ENCODE results near the gene TTLL10. TPM values are rescaled to one million over a fixed set of nuclear protein-coding genes. Genes with fewer than 3 reads are reported as not detected.
A peak's percentile ranks its signal among the peaks of the same experiment; 100 is the strongest.

TTLL10 gene
- total RNA-seq, 2 experiments from 2014 or later: not detected

DNA sequence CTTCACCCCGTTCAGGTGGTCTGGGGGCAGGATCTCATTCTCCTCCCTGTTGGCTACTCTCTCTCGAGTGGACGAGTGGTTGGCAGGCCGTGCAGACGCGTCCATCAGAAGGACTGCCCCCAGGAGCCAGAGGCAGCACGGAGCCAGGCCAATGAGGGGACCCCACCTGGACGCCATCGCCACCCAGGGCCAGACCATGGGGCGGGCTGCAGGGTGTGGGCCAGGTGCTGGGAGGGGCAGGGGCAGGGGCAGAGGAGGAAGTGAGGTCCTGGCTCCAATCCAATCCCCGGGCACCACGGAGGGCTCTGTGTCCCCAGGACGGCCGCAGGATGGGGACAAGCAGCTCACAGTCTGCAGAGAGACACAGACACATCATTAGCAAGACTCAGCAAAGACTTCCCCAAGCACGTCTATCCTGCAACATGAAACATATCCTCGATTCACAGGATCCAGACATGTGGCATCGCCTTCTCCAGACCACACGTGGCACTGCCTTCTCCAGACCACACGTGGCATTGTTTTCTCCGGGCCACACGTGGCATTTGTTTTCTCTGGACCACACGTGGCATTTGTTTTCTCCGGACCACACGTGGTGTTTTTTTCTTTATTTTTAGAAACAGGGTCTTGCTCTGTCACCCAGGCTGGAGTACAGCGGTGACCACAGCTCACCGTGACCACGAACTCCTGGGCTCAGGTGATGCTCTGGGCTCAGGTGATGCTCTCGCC, 55.1 kb downstream of the TTLL10 start:
- ATAC-seq (no peak), DNase-seq (no peak)
- Mint-ChIP-seq H3K4me3 (no peak overlapping the region), H3K27ac (no peak overlapping the region), H3K4me1 (peaks cover 23% of the 10 kb centered on the region), H3K36me3 (peaks cover 36% of the 10 kb centered on the region), H3K9me3 (ENCODE audit: low read depth) (no peaks in the 10 kb centered on the region), H3K27me3 (no peaks in the 10 kb centered on the region)
- CTCF ChIA-PET: interaction anchor here (4.8 kb wide), 1 partner anchor 107 kb away, joined by 43 read pairs; no protein-coding TSS in a partner anchor

GRCh38 chr1:1229770-1230169, 56.1 kb downstream of the TTLL10 start:
- Mint-ChIP-seq H3K27me3 (no peaks in the 10 kb centered on the region), H3K4me1 (peaks cover 33% of the 10 kb centered on the region), H3K4me3 (peak overlapping the region; percentile 91), H3K27ac (peak overlapping the region; percentile 45), H3K36me3 (peaks cover 35% of the 10 kb centered on the region), H3K9me3 (ENCODE audit: low read depth) (no peaks in the 10 kb centered on the region)
- ATAC-seq (no peak), DNase-seq (no peak)
- CTCF ChIA-PET: interaction anchor here (4.8 kb wide), 1 partner anchor 108 kb away, joined by 43 read pairs; no protein-coding TSS in a partner anchor

DNA sequence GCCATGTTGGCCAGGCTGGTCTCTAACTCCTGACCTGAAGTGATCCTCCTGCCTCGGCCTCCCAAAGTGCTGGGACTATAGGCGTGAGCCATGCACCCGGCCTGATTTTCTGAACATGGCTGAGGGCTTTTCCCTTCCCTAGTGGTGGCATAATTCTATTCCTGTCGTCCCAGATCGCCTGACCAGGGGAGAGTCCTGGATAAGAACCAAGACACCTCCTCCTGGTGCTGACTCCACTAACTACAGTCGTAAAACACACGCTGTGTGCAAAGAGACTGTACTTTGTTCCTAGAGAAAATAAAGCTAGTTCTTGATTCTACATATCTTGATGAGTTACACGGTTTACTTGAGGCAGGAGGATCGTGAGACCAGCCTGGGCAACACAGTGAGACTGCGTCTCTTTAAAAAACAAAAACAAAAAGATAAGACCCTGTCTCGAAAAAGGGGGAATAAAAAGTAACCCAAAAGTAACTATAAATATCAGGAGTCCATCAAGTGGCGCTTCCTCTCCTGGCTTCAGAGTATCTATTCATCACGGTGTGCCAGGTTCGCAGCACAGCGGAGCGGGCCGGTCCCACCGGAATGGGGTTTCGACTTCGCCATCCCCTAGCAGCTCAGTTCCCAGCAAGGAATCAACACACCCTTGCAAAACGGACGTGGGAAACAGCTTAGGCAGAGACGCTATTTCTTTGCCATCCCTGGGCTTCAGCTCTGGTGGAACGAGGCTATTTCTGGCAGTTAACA, 57.1 kb downstream of the TTLL10 start:
- Mint-ChIP-seq H3K9me3 (ENCODE audit: low read depth) (no peaks in the 10 kb centered on the region), H3K27me3 (no peaks in the 10 kb centered on the region), H3K4me1 (peaks cover 30% of the 10 kb centered on the region), H3K27ac (peak overlapping the region; percentile 87), H3K4me3 (peak overlapping the region; percentile 91), H3K36me3 (peaks cover 28% of the 10 kb centered on the region)
- DNase-seq (no peak), ATAC-seq (no peak)
- CTCF ChIA-PET: interaction anchor here (0.7 to 4.8 kb wide), 13 partner anchors 15 to 167 kb away, joined by 3 to 43 read pairs (median 3); no protein-coding TSS in a partner anchor

DNA sequence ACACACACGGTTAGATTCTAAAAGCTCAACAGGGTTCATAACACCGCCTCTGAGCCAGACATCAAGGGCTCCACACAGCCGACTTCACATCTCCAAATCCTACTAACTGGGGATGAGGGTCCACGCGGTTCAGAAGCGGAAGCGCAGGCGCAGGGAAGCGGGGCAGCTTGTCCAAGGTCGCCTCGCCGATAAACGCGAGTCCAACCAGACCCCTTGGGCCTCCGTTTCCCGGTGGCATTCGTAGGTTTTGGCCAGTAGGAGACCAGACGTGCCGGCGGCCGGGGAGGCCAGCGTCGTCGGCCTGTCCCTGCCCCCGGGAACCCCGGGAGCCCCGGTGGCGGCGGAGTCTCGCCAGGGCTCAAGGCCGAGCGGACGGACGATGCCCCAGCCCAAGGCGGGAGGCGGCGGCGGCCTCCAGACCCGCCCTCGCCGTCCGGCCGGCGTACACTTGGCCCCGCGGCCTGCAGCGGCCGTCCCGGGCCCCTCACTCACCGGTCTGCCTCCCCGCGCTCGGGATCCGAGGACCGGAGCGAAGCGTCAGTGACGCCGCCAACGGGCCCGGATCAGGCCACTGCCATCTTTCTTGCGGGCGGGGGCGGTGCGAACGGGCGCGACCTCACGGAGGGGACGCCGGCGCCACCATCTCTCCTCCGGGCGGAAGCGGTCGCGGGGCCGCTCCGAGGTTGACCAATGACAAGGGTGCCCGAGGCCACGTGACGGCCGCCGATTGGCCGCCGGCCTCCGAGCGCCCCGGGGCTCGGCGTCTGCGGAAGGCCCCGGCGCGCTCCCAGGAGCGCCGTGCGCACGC, 57.9 kb downstream of the TTLL10 start, which contains the start of gene SDF4:
Gene SDF4 (minus strand): TSS at position 602 of the 808 bp plus-strand sequence. CDS start 3,229 bp downstream, outside the sequence.
- Mint-ChIP-seq H3K4me1 (peaks cover 30% of the 10 kb centered on the region), H3K4me3 (peak within 1 kb of the TSS; percentile 91), H3K36me3 (peaks cover 22% of the 10 kb centered on the region), H3K9me3 (ENCODE audit: low read depth) (no peaks in the 10 kb centered on the region), H3K27ac (peak within 1 kb of the TSS; percentile 87), H3K27me3 (no peaks in the 10 kb centered on the region)
- peak; percentile 96 for ATAC-seq
- DNase-seq: peak; percentile 97
- CTCF ChIA-PET: interaction anchor here (0.7 to 4.8 kb wide), 12 partner anchors 16 to 167 kb away, joined by 3 to 43 read pairs (median 3); no protein-coding TSS in a partner anchor

DNA sequence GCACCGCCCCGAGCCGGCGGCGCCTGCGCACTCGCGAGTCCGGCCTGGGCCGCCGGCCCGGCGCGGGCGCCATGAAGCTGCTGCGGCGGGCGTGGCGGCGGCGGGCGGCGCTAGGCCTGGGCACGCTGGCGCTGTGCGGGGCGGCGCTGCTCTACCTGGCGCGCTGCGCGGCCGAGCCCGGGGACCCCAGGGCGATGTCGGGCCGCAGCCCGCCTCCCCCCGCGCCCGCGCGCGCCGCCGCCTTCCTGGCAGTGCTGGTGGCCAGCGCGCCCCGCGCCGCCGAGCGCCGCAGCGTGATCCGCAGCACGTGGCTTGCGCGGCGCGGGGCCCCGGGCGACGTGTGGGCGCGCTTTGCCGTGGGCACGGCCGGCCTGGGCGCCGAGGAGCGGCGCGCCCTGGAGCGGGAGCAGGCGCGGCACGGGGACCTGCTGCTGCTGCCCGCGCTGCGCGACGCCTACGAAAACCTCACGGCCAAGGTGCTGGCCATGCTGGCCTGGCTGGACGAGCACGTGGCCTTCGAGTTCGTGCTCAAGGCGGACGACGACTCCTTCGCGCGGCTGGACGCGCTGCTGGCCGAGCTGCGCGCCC, 58.6 kb downstream of the TTLL10 start, which contains the start of gene B3GALT6:
Gene B3GALT6 (plus strand): TSS at position 30 of the 588 bp plus-strand sequence. CDS start 42 bp downstream, at position 72.
- peaks cover 30% of the 10 kb centered on the region for H3K4me1 Mint-ChIP-seq
- H3K27me3 Mint-ChIP-seq: no peaks in the 10 kb centered on the region
- peak within 1 kb of the TSS; percentile 87 for H3K27ac Mint-ChIP-seq
- peaks cover 22% of the 10 kb centered on the region for H3K36me3 Mint-ChIP-seq
- ATAC-seq (no peak), DNase-seq (no peak)
- peak within 1 kb of the TSS; percentile 91 for H3K4me3 Mint-ChIP-seq
- H3K9me3 Mint-ChIP-seq (ENCODE audit: low read depth): no peaks in the 10 kb centered on the region
- CTCF ChIA-PET: interaction anchor here (4.8 kb wide), 1 partner anchor 110 kb away, joined by 43 read pairs; no protein-coding TSS in a partner anchor

DNA sequence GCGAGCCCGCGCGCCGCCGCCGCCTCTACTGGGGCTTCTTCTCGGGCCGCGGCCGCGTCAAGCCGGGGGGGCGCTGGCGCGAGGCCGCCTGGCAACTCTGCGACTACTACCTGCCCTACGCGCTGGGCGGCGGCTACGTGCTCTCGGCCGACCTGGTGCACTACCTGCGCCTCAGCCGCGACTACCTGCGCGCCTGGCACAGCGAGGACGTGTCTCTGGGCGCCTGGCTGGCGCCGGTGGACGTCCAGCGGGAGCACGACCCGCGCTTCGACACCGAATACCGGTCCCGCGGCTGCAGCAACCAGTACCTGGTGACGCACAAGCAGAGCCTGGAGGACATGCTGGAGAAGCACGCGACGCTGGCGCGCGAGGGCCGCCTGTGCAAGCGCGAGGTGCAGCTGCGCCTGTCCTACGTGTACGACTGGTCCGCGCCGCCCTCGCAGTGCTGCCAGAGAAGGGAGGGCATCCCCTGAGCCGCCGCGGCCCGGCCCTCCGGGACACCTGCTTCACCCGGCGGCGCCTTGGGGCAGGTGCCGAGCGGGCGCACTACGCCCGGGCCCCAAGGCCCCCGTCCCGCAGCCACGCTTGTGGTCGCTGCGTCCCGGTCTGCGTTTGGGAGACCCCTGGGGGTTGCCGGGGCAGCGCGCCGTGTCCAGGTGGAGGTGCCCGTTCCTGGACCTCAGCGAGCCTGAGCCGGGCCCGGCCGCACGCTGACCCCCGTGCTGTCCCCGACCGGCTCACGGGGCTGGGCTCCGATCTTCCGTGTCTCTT, 59.3 kb downstream of the TTLL10 start:
- CTCF ChIA-PET: interaction anchor here (4.8 kb wide), 1 partner anchor 111 kb away, joined by 43 read pairs; no protein-coding TSS in a partner anchor
- Mint-ChIP-seq H3K36me3 (peaks cover 20% of the 10 kb centered on the region), H3K27ac (peak overlapping the region; percentile 72), H3K27me3 (no peaks in the 10 kb centered on the region), H3K9me3 (ENCODE audit: low read depth) (no peaks in the 10 kb centered on the region), H3K4me3 (peak overlapping the region; percentile 66), H3K4me1 (peaks cover 30% of the 10 kb centered on the region)
- ATAC-seq: no peak
- no peak for DNase-seq

- Mint-ChIP-seq H3K27ac (peak overlapping the region; percentile 72), H3K4me1 (peaks cover 30% of the 10 kb centered on the region), H3K27me3 (no peaks in the 10 kb centered on the region), H3K4me3 (peak overlapping the region; percentile 66), H3K9me3 (ENCODE audit: low read depth) (no peaks in the 10 kb centered on the region), H3K36me3 (peaks cover 18% of the 10 kb centered on the region)
- CTCF ChIA-PET: no interaction called here
- DNase-seq (no peak), ATAC-seq (no peak)
Observed at GRCh38 chr1:1233567-1233892, 59.9 kb downstream of the TTLL10 start.

DNA sequence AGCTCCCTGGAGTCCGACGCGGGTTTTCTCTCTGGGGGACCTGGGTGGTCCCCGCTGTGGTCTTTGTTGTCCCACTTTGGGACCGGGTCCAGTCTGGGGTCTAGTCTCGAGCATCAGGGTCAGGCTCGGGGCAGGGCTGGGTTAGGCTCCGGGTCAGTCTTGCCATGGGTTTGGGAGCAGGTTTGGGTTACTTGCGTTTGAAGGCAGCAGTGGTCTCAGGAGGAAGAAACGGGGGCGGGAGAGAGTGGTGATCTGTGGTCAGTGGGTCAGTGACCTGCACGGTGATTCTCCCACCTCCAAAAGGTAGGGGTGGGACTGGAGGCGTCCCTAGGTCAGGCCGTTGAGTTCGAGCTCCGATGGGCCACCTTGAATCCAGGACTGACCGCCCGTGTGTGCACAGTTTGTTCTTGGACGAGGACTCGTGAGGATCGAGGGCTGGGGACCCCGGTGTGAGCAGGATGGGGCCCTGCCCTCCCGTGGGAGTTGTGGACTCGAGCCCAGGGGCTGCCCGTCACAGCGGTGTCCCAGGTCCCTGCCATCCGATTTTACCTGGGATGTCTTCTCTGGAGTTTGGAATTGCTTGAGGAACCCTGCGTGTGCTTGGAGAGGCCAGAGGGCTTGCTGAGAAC, 60.6 kb downstream of the TTLL10 start:
- no peak for ATAC-seq
- Mint-ChIP-seq H3K27me3 (no peaks in the 10 kb centered on the region), H3K4me3 (peak overlapping the region; percentile 66), H3K4me1 (peaks cover 30% of the 10 kb centered on the region), H3K27ac (no peak overlapping the region), H3K9me3 (ENCODE audit: low read depth) (no peaks in the 10 kb centered on the region), H3K36me3 (peaks cover 14% of the 10 kb centered on the region)
- CTCF ChIA-PET: interaction anchor here (1.0 kb wide), 1 partner anchor 39 kb away, joined by 4 read pairs; the partner anchor contains the start of gene UBE2J2
- DNase-seq: no peak

DNA sequence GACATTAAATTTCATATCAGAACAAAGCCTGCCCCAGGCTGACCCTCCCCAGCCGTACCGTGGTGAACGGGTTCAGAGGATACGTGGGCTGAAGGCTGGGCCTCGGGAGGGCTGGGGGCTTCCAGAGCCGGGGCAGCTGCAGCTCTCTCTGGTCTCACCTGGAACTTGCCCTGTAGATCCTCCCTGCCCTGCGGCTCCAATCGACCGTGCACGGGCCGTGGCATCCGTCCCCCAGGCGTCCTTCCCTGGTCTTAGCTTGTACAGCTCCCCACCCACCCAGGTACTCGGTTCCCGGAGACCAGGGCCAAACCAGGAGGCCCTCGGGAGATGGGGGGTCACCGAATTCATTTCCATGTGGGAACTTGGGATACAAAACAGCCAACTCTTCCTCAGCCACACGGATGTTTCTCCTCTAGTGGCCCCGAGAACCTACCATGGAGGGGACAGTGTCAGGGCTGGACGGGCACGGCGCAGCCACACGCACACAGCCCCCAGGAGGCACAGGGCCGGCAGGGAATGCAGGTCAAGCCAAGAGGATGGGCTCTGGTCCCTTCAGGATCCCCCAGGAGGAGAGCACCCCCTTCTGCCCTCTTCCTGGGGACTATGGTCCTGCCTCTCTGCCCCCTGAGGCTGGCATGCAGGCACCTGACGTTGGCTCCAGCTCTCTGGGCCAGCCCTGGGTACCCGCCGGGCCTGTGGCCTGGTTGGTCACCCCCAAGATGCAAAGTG, 61.5 kb downstream of the TTLL10 start:
- Mint-ChIP-seq H3K36me3 (peaks cover 10% of the 10 kb centered on the region), H3K4me3 (no peak overlapping the region), H3K9me3 (ENCODE audit: low read depth) (no peaks in the 10 kb centered on the region), H3K4me1 (peaks cover 22% of the 10 kb centered on the region), H3K27ac (no peak overlapping the region), H3K27me3 (no peaks in the 10 kb centered on the region)
- ATAC-seq (no peak), DNase-seq (no peak)
- CTCF ChIA-PET: interaction anchor here (1.0 kb wide), 1 partner anchor 39 kb away, joined by 4 read pairs; the partner anchor contains the start of gene UBE2J2

DNA sequence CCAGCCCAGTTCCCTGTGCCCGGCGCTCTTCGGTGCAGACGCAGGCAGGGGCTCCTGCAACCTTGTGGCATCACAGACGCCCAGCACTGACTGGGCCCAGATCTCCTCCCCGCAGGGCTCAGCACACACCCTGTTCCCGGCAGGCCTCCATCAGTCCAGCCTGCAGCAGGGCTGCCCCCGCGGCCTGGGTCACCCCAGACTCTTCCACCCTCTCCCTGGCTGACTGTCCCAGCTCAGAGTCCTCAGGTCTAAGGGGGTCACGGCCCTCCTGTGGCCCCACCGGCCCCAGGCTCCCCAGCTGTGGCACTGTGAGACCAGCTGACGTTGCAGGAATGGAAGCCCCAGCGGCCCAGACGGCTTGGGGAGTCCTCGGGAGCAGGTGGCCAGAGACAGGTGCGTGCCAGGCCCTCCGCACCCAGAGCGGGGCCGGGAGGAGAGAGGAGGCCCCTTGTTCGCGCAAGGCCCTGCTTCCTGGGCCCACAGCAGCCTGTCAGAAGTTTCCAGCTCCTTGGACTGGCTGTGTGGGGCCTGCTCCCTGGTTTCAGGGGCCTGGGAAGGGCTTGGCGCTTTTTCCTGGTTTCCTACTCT, 62.6 kb downstream of the TTLL10 start:
- DNase-seq: no peak

More for the DNA sequence above, 62.6 kb downstream of the TTLL10 start:
- Mint-ChIP-seq H3K27ac (no peak overlapping the region), H3K4me3 (no peak overlapping the region), H3K36me3 (peaks cover 6% of the 10 kb centered on the region), H3K27me3 (no peaks in the 10 kb centered on the region), H3K4me1 (peaks cover 17% of the 10 kb centered on the region), H3K9me3 (ENCODE audit: low read depth) (no peaks in the 10 kb centered on the region)
- CTCF ChIA-PET: interaction anchor here (0.6 kb wide), 1 partner anchor 205 kb away, joined by 3 read pairs; no protein-coding TSS in a partner anchor
- ATAC-seq: no peak
